RWPE2 (cell line): Measurements from ENCODE around the gene MTMR8.

Experiments used
- ATAC-seq: fragments of 200-7000 bp; cut with Tn5 transposase; 3 replicates; pipeline ENCODE4 v1.9.1; 2021; ENCODE audit warnings: low read depth
- DNase-seq: peaks from one replicate; pipeline ENCODE4 v3.0.0-alpha.2; 2020; ENCODE audit warnings: low spot score
- H3K27ac ChIP-seq: fragments of 450-650 bp; 2 replicates; pipeline ENCODE4 v1.5.1; 2017; ENCODE audit warnings: mild to moderate bottlenecking; ENCODE audit not compliant: poor library complexity, severe bottlenecking
- H3K27me3 ChIP-seq: fragments of 250-450 bp; sonication (Bioruptor Pico); 2 replicates; pipeline ENCODE4 v1.5.1; 2021; ENCODE audit warnings: mild to moderate bottlenecking, moderate library complexity; ENCODE audit not compliant: insufficient read depth, poor library complexity, severe bottlenecking
- H3K36me3 ChIP-seq: fragments of 250-450 bp; sonication (Bioruptor Pico); 2 replicates; pipeline ENCODE4 v1.5.1; 2020; ENCODE audit warnings: low read depth, mild to moderate bottlenecking, moderate library complexity
- H3K4me1 ChIP-seq: fragments of 250-450 bp; sonication (Bioruptor Pico); 2 replicates; pipeline ENCODE4 v1.5.1; 2021; ENCODE audit warnings: mild to moderate bottlenecking, moderate library complexity; ENCODE audit not compliant: insufficient read depth, poor library complexity, severe bottlenecking
- H3K4me3 ChIP-seq: fragments of 250-450 bp; sonication (Bioruptor Pico); 2 replicates; pipeline ENCODE4 v1.5.1; 2021; ENCODE audit warnings: mild to moderate bottlenecking, moderate library complexity; ENCODE audit not compliant: severe bottlenecking
- H3K9me3 ChIP-seq: fragments of 250-450 bp; sonication (Bioruptor Pico); 2 replicates; pipeline ENCODE4 v1.5.1; 2021; ENCODE audit warnings: mild to moderate bottlenecking, moderate library complexity; ENCODE audit not compliant: severe bottlenecking
- TF ChIP-seq, protein P1 (sequence below): fragments of 450-650 bp; IDR thresholded peaks from one replicate; pipeline ENCODE4 v1.5.1; 2017; ENCODE audit warnings: mild to moderate bottlenecking, moderate library complexity; ENCODE audit not compliant: poor library complexity, severe bottlenecking

MTMR8 gene

GRCh38 chrX:64377753-64378152, 17.5 kb downstream of the MTMR8 start:
- TF ChIP-seq, protein P1, sequence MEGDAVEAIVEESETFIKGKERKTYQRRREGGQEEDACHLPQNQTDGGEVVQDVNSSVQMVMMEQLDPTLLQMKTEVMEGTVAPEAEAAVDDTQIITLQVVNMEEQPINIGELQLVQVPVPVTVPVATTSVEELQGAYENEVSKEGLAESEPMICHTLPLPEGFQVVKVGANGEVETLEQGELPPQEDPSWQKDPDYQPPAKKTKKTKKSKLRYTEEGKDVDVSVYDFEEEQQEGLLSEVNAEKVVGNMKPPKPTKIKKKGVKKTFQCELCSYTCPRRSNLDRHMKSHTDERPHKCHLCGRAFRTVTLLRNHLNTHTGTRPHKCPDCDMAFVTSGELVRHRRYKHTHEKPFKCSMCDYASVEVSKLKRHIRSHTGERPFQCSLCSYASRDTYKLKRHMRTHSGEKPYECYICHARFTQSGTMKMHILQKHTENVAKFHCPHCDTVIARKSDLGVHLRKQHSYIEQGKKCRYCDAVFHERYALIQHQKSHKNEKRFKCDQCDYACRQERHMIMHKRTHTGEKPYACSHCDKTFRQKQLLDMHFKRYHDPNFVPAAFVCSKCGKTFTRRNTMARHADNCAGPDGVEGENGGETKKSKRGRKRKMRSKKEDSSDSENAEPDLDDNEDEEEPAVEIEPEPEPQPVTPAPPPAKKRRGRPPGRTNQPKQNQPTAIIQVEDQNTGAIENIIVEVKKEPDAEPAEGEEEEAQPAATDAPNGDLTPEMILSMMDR, result no peak
- no peak overlapping the region for H3K27ac ChIP-seq
- no peaks in the 10 kb centered on the region for H3K27me3 ChIP-seq
- ATAC-seq, result no peak
- no peaks in the 10 kb centered on the region for H3K36me3 ChIP-seq
- no peak overlapping the region for H3K4me3 ChIP-seq
- no peaks in the 10 kb centered on the region for H3K4me1 ChIP-seq
- DNase-seq, result no peak
- H3K9me3 ChIP-seq, result no peaks in the 10 kb centered on the region

DNA sequence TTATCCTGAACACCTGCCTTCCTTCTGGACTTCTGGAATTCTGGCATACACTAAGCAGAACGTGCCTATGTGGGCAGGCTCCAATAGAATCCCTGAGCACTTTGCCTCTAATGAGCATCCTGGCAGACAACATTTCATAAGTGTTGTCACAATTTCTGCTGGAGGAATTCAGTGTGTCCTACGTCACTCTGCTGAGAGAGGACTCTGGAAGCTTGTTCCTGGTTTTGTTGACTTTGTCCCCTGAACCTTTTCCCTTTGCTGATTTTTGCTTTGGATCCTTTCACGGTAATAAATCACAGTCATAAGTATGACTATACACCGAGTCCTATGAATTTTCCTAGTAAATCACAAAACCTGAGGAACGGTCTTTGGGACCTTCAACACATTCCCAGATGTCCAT, 43.2 kb downstream of the MTMR8 start:
- no peaks in the 10 kb centered on the region for H3K4me1 ChIP-seq
- H3K27me3 ChIP-seq, result no peaks in the 10 kb centered on the region
- no peaks in the 10 kb centered on the region for H3K36me3 ChIP-seq
- no peak for DNase-seq
- no peak overlapping the region for H3K27ac ChIP-seq
- no peak overlapping the region for H3K4me3 ChIP-seq
- TF ChIP-seq, protein P1, result no peak
- no peak for ATAC-seq
- no peaks in the 10 kb centered on the region for H3K9me3 ChIP-seq

DNA sequence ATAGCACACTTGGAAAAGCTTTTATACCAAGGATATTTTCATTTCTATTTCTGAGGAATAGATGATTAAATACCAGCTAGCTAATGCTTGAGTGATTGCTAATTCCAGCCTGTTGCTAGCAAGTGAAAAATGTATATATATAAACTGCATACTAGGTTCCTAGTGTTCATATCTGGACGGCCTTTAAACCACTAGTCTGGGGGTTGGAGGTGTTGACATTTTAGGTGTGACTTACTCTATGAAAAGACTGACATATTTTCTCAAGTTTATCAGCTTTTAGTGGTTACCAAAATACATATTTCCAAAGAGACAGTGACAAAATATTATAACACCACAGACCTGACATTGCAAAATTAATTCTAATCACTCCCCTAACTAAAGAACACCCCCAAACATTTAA, 44.7 kb downstream of the MTMR8 start:
- ATAC-seq (no peak), DNase-seq (no peak)
- H3K4me3 ChIP-seq, result no peak overlapping the region
- H3K27ac ChIP-seq, result no peak overlapping the region
- TF ChIP-seq, protein P1, result no peak
- no peaks in the 10 kb centered on the region for H3K27me3 ChIP-seq
- H3K9me3 ChIP-seq, result no peaks in the 10 kb centered on the region
- no peaks in the 10 kb centered on the region for H3K4me1 ChIP-seq
- H3K36me3 ChIP-seq, result no peaks in the 10 kb centered on the region

DNA sequence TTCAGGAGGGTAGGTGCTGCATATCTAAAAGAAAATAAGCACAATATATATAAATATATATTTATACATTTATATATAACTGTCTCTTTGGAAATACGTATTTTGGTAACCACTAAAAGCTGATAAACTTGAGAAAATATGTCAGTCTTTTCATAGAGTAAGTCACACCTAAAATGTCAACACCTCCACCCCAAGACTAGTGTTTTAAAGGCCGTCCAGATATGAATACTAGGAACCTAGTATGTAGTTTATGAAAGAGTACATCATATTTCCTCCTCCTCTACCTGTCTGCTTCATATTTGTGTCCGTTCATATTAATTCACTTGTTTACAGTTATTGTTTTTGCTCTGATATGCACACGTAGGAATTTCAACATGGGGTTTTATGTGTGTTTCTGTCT, 45.2 kb downstream of the MTMR8 start:
- ATAC-seq (no peak), DNase-seq (no peak)
- Histone ChIP-seq H3K27me3 (no peaks in the 10 kb centered on the region), H3K4me1 (no peaks in the 10 kb centered on the region), H3K4me3 (no peak overlapping the region), H3K9me3 (no peaks in the 10 kb centered on the region), H3K27ac (no peak overlapping the region), H3K36me3 (no peaks in the 10 kb centered on the region)
- TF ChIP-seq, protein P1, result no peak

DNA sequence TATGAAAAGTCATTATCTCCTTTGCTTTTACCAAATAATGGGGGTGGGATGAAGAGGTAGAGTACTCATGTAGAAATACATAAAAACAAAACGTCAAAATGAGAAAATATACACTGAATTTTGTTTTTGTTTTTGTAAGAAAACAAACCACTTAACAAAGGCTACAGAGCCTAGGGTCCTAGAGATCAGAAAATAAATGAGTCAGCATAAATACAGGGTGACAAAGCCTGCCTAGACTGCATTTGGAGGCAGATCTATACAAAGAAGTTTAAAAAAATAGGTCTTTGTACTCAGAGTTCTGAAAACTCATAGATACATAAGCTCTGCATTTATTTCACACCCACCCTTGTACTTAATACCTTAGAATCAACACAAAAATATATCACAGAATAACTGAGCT, 52.4 kb downstream of the MTMR8 start:
- no peaks in the 10 kb centered on the region for H3K27me3 ChIP-seq
- DNase-seq (no peak), ATAC-seq (no peak)
- H3K4me1 ChIP-seq, result no peaks in the 10 kb centered on the region
- no peak overlapping the region for H3K4me3 ChIP-seq
- no peaks in the 10 kb centered on the region for H3K36me3 ChIP-seq
- H3K9me3 ChIP-seq, result no peaks in the 10 kb centered on the region
- H3K27ac ChIP-seq, result no peak overlapping the region
- TF ChIP-seq, protein P1, result no peak
